ENCODE measurements around the gene RBM26.
"Not testable (repeated sequence)": the region's sequence is repeated elsewhere in the genome, so short reads cannot be mapped to it uniquely, and the experiment has no call there.

RBM26 gene

GRCh38 chr13:79382545-79383275 is 23.3 kb downstream of the RBM26 start:
- no peak for DNase-seq

GRCh38 chr13:79380997-79381396 is 25.1 kb downstream of the RBM26 start:
- no peak for DNase-seq

- DNase-seq: no peak
Observed at GRCh38 chr13:79379274-79379673, 26.8 kb downstream of the RBM26 start.

GRCh38 chr13:79376843-79377242 is 29.2 kb downstream of the RBM26 start:
- DNase-seq: no peak

- DNase-seq: no peak
Observed at GRCh38 chr13:79374578-79374977, 31.5 kb downstream of the RBM26 start.

GRCh38 chr13:79373916-79374315 is 32.1 kb downstream of the RBM26 start:
- no peak for DNase-seq

GRCh38 chr13:79369226-79369625 is 36.8 kb downstream of the RBM26 start:
- DNase-seq: no peak

- DNase-seq: no peak
Observed at GRCh38 chr13:79365981-79366380, 40.1 kb downstream of the RBM26 start.

- no peak for DNase-seq
Observed at GRCh38 chr13:79361299-79361698, 44.8 kb downstream of the RBM26 start.

- DNase-seq: no peak
Observed at GRCh38 chr13:79360095-79360494, 46.0 kb downstream of the RBM26 start.

GRCh38 chr13:79359064-79359463 is 47.0 kb downstream of the RBM26 start:
- no peak for DNase-seq

- DNase-seq: no peak
Observed at GRCh38 chr13:79354285-79354684, 51.8 kb downstream of the RBM26 start.

GRCh38 chr13:79353693-79354092 is 52.4 kb downstream of the RBM26 start:
- no peak for DNase-seq

- no peak for DNase-seq
Observed at GRCh38 chr13:79352107-79352506, 53.9 kb downstream of the RBM26 start.

GRCh38 chr13:79349608-79350007 is 56.4 kb downstream of the RBM26 start:
- not testable (repeated sequence) for DNase-seq

- DNase-seq: no peak
Observed at GRCh38 chr13:79349011-79349410, 57.0 kb downstream of the RBM26 start.

GRCh38 chr13:79346300-79346914 is 59.6 kb downstream of the RBM26 start:
- DNase-seq: no peak

GRCh38 chr13:79341202-79341601 is 64.9 kb downstream of the RBM26 start:
- DNase-seq: no peak

GRCh38 chr13:79340490-79340889 is 65.6 kb downstream of the RBM26 start:
- DNase-seq: no peak

GRCh38 chr13:79338343-79338742 is 67.7 kb downstream of the RBM26 start:
- DNase-seq: no peak

GRCh38 chr13:79336966-79337365 is 69.1 kb downstream of the RBM26 start:
- no peak for DNase-seq

GRCh38 chr13:79328510-79328909 is 77.5 kb downstream of the RBM26 start:
- DNase-seq: no peak

- DNase-seq: no peak
Observed at GRCh38 chr13:79320433-79320832, 85.6 kb downstream of the RBM26 start.

- no peak for DNase-seq
Observed at GRCh38 chr13:79318664-79319063, 87.4 kb downstream of the RBM26 start.

GRCh38 chr13:79317856-79318255 is 88.2 kb downstream of the RBM26 start:
- no peak for DNase-seq
